HCT116 (cell line): Measurements from ENCODE around the gene IL1RAP. TPM values are rescaled to one million over a fixed set of nuclear protein-coding genes. Genes with fewer than 3 reads are reported as not detected.

Source experiments
- ATAC-seq: fragments of 200-7000 bp; cut with Tn5 transposase; 2 replicates; pipeline ENCODE4 v1.9.1; 2020; ENCODE audit warnings: mild to moderate bottlenecking, moderate library complexity
- BruUV-seq: library from RNA; stranded (reverse); fragments of 400-500 nt; replicated peaks from 2 replicates; lab custom pipeline; 2021; lab: Mats Ljungman, UMichigan
- CTCF ChIA-PET: fragments of 300-600 bp; sonication (Branson Sonifier 250); formaldehyde crosslinking; loops from one replicate; lab custom pipeline; 2021; ENCODE audit warnings: antibody characterized with exemption; lab: Charles Lee
- POLR2A ChIA-PET: fragments of 300-600, 350-600 bp; sonication (Branson Sonifier 250); formaldehyde crosslinking; loops from one replicate; lab custom pipeline; 2021; ENCODE audit warnings: antibody characterized with exemption; lab: Charles Lee
- RAD21 ChIA-PET, 2 experiments: fragments of 300-600 bp; sonication (Branson Sonifier 250); formaldehyde crosslinking; loops; one replicate each; lab custom pipeline; 2023; ENCODE audit warnings: low total read pairs in 2 of 2; ENCODE audit not compliant: uncharacterized antibody in 2 of 2, unreplicated experiment in 2 of 2, low non-redundant PET in 1 of 2; lab: Charles Lee
- DNase-seq: peaks from one replicate; pipeline ENCODE4 v3.0.0-alpha.2; 2010; ENCODE audit warnings: low read depth, low spot score
- H2AFZ ChIP-seq: fragments of 200-600 bp; shearing (Covaris generic), sonication (generic); 2 replicates; pipeline ENCODE4 v1.6.1; 2017; ENCODE audit warnings: low read depth, mixed run types, mixed read lengths, antibody characterized with exemption, low read length; ENCODE audit not compliant: poor library complexity, severe bottlenecking
- H3K27ac ChIP-seq: 2 replicates; pipeline ENCODE4 v1.5.1; 2012; ENCODE audit warnings: low read depth, low read length
- H3K27me3 ChIP-seq: fragments of 200-600 bp; sonication (generic); 2 replicates; pipeline ENCODE4 v1.6.1; 2016; ENCODE audit warnings: mixed run types, low read length, mixed read lengths; ENCODE audit not compliant: insufficient read depth
- H3K36me3 ChIP-seq, 2 experiments: fragments of 200-500 bp in 1 of 2; fragments of 200-600 bp in 1 of 2; sonication (Bioruptor generic) in 1 of 2; sonication (generic) in 1 of 2; 2 replicates each; pipeline versions ENCODE4 v1.5.1 to v1.6.1; 2014 to 2016; ENCODE audit warnings: low read length in 2 of 2, inconsistent platforms in 1 of 2, mixed read lengths in 1 of 2, mixed run types in 1 of 2; ENCODE audit not compliant: insufficient read depth in 2 of 2, control insufficient read depth in 1 of 2
- H3K4me1 ChIP-seq, 2 experiments: fragments of 200-600 bp in 1 of 2; sonication (generic) in 1 of 2; 2 replicates each; pipeline versions ENCODE4 v1.5.1 to v1.6.1; 2012 to 2017; ENCODE audit warnings: low read length in 2 of 2, inconsistent platforms in 1 of 2, mild to moderate bottlenecking in 1 of 2, mixed read lengths in 1 of 2, mixed run types in 1 of 2, moderate library complexity in 1 of 2; ENCODE audit not compliant: insufficient read depth in 2 of 2, control insufficient read depth in 1 of 2
- H3K4me2 ChIP-seq: fragments of 200-600 bp; sonication (generic); 2 replicates; pipeline ENCODE4 v1.6.1; 2017; ENCODE audit warnings: mixed run types, low read length, mixed read lengths
- H3K4me3 ChIP-seq, 2 experiments: fragments of 200-600 bp in 1 of 2; sonication (generic) in 1 of 2; replicated peaks in 1 of 2; 2 replicates each; pipeline ENCODE4 v1.5.1; 2011 to 2016; ENCODE audit warnings: low read length in 2 of 2, control low read depth in 1 of 2, low read depth in 1 of 2, mild to moderate bottlenecking in 1 of 2, mixed read lengths in 1 of 2, mixed run types in 1 of 2
- H3K79me2 ChIP-seq: fragments of 200-600 bp; sonication (generic); 2 replicates; pipeline ENCODE4 v1.6.1; 2017; ENCODE audit warnings: mild to moderate bottlenecking, mixed run types, low read length, moderate library complexity, mixed read lengths; ENCODE audit not compliant: insufficient read depth
- H3K9ac ChIP-seq: fragments of 200-600 bp; sonication (generic); 2 replicates; pipeline ENCODE4 v1.6.1; 2016; ENCODE audit warnings: low read length, mixed read lengths
- H3K9me2 ChIP-seq: fragments of 200-600 bp; sonication (generic), shearing (Covaris generic); 2 replicates; pipeline ENCODE4 v1.6.1; 2017; ENCODE audit warnings: mixed run types, mild to moderate bottlenecking, moderate library complexity; ENCODE audit not compliant: insufficient read depth
- H3K9me3 ChIP-seq, 2 experiments: fragments of 200-500 bp in 1 of 2; fragments of 200-600 bp in 1 of 2; sonication (Bioruptor generic) in 1 of 2; sonication (generic) in 1 of 2; 2 replicates each; pipeline ENCODE4 v1.6.1; 2014 to 2017; ENCODE audit warnings: low read length in 2 of 2, mixed read lengths in 2 of 2, inconsistent platforms in 1 of 2, low read depth in 1 of 2, mild to moderate bottlenecking in 1 of 2, mixed run types in 1 of 2, moderate library complexity in 1 of 2; ENCODE audit not compliant: control insufficient read depth in 1 of 2, insufficient read depth in 1 of 2
- H4K20me1 ChIP-seq: fragments of 200-600 bp; sonication (generic), shearing (Covaris generic); 2 replicates; pipeline ENCODE4 v1.6.1; 2017; ENCODE audit warnings: mixed run types, mild to moderate bottlenecking, moderate library complexity; ENCODE audit not compliant: insufficient read depth
- ATF3 ChIP-seq: IDR thresholded peaks from 2 replicates; pipeline ENCODE4 v1.6.1; 2012
- CBX3 ChIP-seq: IDR thresholded peaks from 2 replicates; pipeline ENCODE4 v1.6.1; 2012; ENCODE audit warnings: low read depth
- CEBPB ChIP-seq: IDR thresholded peaks from 2 replicates; pipeline ENCODE4 v1.6.1; 2012; ENCODE audit warnings: low read depth
- ELF1 ChIP-seq: IDR thresholded peaks from 2 replicates; pipeline ENCODE4 v1.6.1; 2012; ENCODE audit warnings: low read depth, borderline replicate concordance
- EZH2 ChIP-seq: fragments of 200-600 bp; sonication (generic); IDR thresholded peaks from 2 replicates; pipeline ENCODE4 v1.6.1; 2017; ENCODE audit warnings: antibody characterized with exemption, mixed run types
- EZH2phosphoT487 ChIP-seq: fragments of 200-600 bp; IDR thresholded peaks from 2 replicates; pipeline ENCODE4 v1.6.1; 2018; ENCODE audit warnings: antibody characterized with exemption, borderline replicate concordance
- POLR2AphosphoS5 ChIP-seq: IDR thresholded peaks from 2 replicates; pipeline ENCODE4 v1.6.1; 2011; ENCODE audit warnings: mild to moderate bottlenecking, low read depth, low read length, moderate library complexity
- SIN3A ChIP-seq: IDR thresholded peaks from 2 replicates; pipeline ENCODE4 v1.6.1; 2012; ENCODE audit warnings: low read depth
- SP1 ChIP-seq: IDR thresholded peaks from 2 replicates; pipeline ENCODE4 v1.6.1; 2012; ENCODE audit warnings: low read depth
- intact Hi-C: fragments of 100-400 bp; cut with micrococcal nuclease; formaldehyde crosslinking; loops from 2 replicates; pipeline ENCODE4 v1.10.0; 2022
- total RNA-seq: library from RNA; stranded (reverse); gene quantifications from one replicate; pipeline ENCODE4 v1.2.1, GENCODE V29; 2021; ENCODE audit not compliant: unreplicated experiment
- TF ChIP-seq, protein P1 (sequence below): IDR thresholded peaks from 2 replicates; pipeline ENCODE4 v1.6.1; 2011; ENCODE audit warnings: mild to moderate bottlenecking, low read length, moderate library complexity; ENCODE audit not compliant: insufficient replicate concordance; ENCODE audit errors: extremely low read depth
- TF ChIP-seq, protein P2 (sequence below): IDR thresholded peaks from 2 replicates; pipeline ENCODE4 v1.6.1; 2012
- TF ChIP-seq, protein P3 (sequence below): IDR thresholded peaks from 2 replicates; pipeline ENCODE4 v1.6.1; 2012; ENCODE audit warnings: low read depth

Gene IL1RAP
- total RNA-seq, 1 experiment from 2014 or later, result 5.8 TPM

- CTCF ChIA-PET, result no interaction called here
- no peak for TF ChIP-seq ATF3
- no peak for TF ChIP-seq EZH2
- no peak overlapping the region for H3K4me2 ChIP-seq
- H3K36me3 ChIP-seq, result no peaks in the 10 kb centered on the region
- ATAC-seq (no peak), DNase-seq (no peak)
- no peaks in the 10 kb centered on the region for H3K9me3 ChIP-seq
- BruUV-seq, result no TSS peak
- no peaks in the 10 kb centered on the region for H4K20me1 ChIP-seq
- no peak overlapping the region for H3K9ac ChIP-seq
- RAD21 ChIA-PET, result no interaction called here
- H3K4me3 ChIP-seq, result no peak overlapping the region
- no peaks in the 10 kb centered on the region for H3K79me2 ChIP-seq
- no peak overlapping the region for H2AFZ ChIP-seq
- no peak overlapping the region for H3K27ac ChIP-seq
- no peaks in the 10 kb centered on the region for H3K4me1 ChIP-seq
- no peaks in the 10 kb centered on the region for H3K9me2 ChIP-seq
- POLR2A ChIA-PET, result no interaction called here
- intact Hi-C loops, result no loop called here
- H3K27me3 ChIP-seq, result no peaks in the 10 kb centered on the region
These were observed 16.1 kb upstream of the IL1RAP start for GRCh38 chr3:190497811-190498210.

DNA sequence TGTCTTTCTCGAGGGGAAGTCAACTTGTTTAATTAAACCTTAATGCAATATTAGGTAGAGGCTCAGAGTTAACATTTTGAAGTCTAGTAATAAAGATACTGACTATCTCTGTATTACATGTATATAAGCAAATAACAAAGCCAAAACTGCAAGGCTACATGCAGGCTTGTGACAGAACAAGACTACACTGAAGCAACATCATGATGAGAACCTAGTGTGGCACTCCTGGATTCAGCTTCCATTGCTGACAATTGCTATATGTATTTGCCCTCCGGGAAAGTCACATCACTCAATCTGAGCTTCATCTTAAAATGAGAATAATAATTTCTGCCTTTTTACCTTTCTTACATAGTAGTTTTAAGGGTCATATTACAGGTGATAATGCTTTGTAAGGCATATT is 15.6 kb upstream of the IL1RAP start:
- TF ChIP-seq CEBPB (no peak), CBX3 (no peak), ATF3 (no peak), ELF1 (no peak), SIN3A (no peak), EZH2phosphoT487 (no peak), POLR2AphosphoS5 (no peak), SP1 (no peak)
- TF ChIP-seq, protein P1, sequence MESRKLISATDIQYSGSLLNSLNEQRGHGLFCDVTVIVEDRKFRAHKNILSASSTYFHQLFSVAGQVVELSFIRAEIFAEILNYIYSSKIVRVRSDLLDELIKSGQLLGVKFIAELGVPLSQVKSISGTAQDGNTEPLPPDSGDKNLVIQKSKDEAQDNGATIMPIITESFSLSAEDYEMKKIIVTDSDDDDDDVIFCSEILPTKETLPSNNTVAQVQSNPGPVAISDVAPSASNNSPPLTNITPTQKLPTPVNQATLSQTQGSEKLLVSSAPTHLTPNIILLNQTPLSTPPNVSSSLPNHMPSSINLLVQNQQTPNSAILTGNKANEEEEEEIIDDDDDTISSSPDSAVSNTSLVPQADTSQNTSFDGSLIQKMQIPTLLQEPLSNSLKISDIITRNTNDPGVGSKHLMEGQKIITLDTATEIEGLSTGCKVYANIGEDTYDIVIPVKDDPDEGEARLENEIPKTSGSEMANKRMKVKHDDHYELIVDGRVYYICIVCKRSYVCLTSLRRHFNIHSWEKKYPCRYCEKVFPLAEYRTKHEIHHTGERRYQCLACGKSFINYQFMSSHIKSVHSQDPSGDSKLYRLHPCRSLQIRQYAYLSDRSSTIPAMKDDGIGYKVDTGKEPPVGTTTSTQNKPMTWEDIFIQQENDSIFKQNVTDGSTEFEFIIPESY, result no peak
- TF ChIP-seq, protein P2, sequence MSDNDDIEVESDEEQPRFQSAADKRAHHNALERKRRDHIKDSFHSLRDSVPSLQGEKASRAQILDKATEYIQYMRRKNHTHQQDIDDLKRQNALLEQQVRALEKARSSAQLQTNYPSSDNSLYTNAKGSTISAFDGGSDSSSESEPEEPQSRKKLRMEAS, result no peak
- TF ChIP-seq, protein P3, sequence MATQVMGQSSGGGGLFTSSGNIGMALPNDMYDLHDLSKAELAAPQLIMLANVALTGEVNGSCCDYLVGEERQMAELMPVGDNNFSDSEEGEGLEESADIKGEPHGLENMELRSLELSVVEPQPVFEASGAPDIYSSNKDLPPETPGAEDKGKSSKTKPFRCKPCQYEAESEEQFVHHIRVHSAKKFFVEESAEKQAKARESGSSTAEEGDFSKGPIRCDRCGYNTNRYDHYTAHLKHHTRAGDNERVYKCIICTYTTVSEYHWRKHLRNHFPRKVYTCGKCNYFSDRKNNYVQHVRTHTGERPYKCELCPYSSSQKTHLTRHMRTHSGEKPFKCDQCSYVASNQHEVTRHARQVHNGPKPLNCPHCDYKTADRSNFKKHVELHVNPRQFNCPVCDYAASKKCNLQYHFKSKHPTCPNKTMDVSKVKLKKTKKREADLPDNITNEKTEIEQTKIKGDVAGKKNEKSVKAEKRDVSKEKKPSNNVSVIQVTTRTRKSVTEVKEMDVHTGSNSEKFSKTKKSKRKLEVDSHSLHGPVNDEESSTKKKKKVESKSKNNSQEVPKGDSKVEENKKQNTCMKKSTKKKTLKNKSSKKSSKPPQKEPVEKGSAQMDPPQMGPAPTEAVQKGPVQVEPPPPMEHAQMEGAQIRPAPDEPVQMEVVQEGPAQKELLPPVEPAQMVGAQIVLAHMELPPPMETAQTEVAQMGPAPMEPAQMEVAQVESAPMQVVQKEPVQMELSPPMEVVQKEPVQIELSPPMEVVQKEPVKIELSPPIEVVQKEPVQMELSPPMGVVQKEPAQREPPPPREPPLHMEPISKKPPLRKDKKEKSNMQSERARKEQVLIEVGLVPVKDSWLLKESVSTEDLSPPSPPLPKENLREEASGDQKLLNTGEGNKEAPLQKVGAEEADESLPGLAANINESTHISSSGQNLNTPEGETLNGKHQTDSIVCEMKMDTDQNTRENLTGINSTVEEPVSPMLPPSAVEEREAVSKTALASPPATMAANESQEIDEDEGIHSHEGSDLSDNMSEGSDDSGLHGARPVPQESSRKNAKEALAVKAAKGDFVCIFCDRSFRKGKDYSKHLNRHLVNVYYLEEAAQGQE, result no peak
- TF ChIP-seq, all 23 proteins: peak for 0
- Histone ChIP-seq H3K79me2 (no peaks in the 10 kb centered on the region), H3K4me2 (no peak overlapping the region), H3K4me3 (no peak overlapping the region), H3K9ac (no peak overlapping the region), H3K27ac (no peak overlapping the region), H3K36me3 (no peaks in the 10 kb centered on the region), H2AFZ (no peak overlapping the region), H3K9me2 (no peaks in the 10 kb centered on the region), H3K9me3 (no peaks in the 10 kb centered on the region), H3K4me1 (no peaks in the 10 kb centered on the region), H3K27me3 (no peaks in the 10 kb centered on the region), H4K20me1 (no peaks in the 10 kb centered on the region)
- no TSS peak for BruUV-seq
- ChIA-PET POLR2A (no interaction called here), RAD21 (no interaction called here), CTCF (no interaction called here)
- ATAC-seq (no peak), DNase-seq (no peak)
- intact Hi-C loops, result no loop called here
